Neural progenitor cell (in vitro differentiated cells): Measurements from ENCODE around the gene C6orf58.

Experiments
- CTCF ChIP-seq: fragments of 200-600 bp; sonication (generic); IDR thresholded peaks from 2 replicates; pipeline ENCODE4 v1.5.1; 2017; ENCODE audit warnings: antibody characterized with exemption, mild to moderate bottlenecking
- EZH2 ChIP-seq: fragments of 200-600 bp; sonication (generic); IDR thresholded peaks from 2 replicates; pipeline ENCODE4 v1.6.1; 2017; ENCODE audit warnings: antibody characterized with exemption, mild to moderate bottlenecking, moderate library complexity
- EZH2phosphoT487 ChIP-seq: fragments of 200-600 bp; sonication (generic); IDR thresholded peaks from 2 replicates; pipeline ENCODE4 v1.6.1; 2017; ENCODE audit warnings: antibody characterized with exemption

- TF ChIP-seq EZH2: no peak
- peak; percentile 58 for TF ChIP-seq CTCF
- TF ChIP-seq EZH2phosphoT487: no peak
Observed at GRCh38 chr6:127606131-127606562, 29.2 kb downstream of the C6orf58 start.
